ENCODE results near the gene TMEM44. TPM values are rescaled to one million over a fixed set of nuclear protein-coding genes. Genes with fewer than 3 reads are reported as not detected.
"Not testable (repeated sequence)": the region's sequence is repeated elsewhere in the genome, so short reads cannot be mapped to it uniquely, and the experiment has no call there.

TMEM44 gene
- total RNA-seq, 1 donor from 2014 or later: 9.4 TPM

DNA sequence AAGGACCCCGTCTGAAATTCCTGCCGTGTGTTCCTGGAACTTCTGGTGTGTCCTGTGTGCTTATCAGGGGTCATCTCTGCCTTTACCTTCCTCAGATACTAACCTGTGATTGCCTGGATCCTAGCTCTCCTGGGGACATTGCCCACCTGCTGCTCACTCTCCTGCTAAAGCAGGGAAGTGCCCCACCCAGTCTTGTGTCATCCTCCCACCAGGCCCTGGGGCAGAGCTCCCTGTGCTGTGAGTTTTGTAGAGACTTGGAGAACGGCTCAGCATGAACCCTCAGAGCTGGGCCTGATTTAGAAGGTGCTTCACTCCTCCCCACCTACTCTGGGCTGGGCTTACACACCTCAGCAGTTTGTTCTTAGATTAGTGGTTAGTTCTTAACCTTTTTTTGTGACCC is 3.8 kb upstream of the TMEM44 start:
- intact Hi-C loops (cut with micrococcal nuclease): no loop called here
- no peak for DNase-seq (ENCODE audit: low spot score)

GRCh38 chr3:194632809-194633348 is 340 bp downstream of the TMEM44 start:
- H3K36me3 Mint-ChIP-seq (ENCODE audit: low read depth): peaks cover 15% of the 10 kb centered on the region
- H3K9me3 Mint-ChIP-seq: no peaks in the 10 kb centered on the region
- peak overlapping the region; percentile 82 for H3K4me3 Mint-ChIP-seq (ENCODE audit: low read depth)
- H3K27me3 Mint-ChIP-seq (ENCODE audit: low read depth): no peaks in the 10 kb centered on the region
- H3K4me1 Mint-ChIP-seq (ENCODE audit: low read depth): no peaks in the 10 kb centered on the region
- H3K27ac Mint-ChIP-seq: no peak overlapping the region
- DNase-seq (ENCODE audit: low spot score): peak; percentile 12
- intact Hi-C loops (cut with micrococcal nuclease): loop anchor here (5.0 kb wide), 2 partner anchors 41 to 236 kb away; partner anchors contain the start of gene GP5

More for the DNA sequence above, 3.8 kb upstream of the TMEM44 start:
- Mint-ChIP-seq H3K27me3 (ENCODE audit: low read depth) (no peaks in the 10 kb centered on the region), H3K4me3 (ENCODE audit: low read depth) (no peak overlapping the region), H3K4me1 (ENCODE audit: low read depth) (peaks cover 3% of the 10 kb centered on the region), H3K36me3 (ENCODE audit: low read depth) (peaks cover 23% of the 10 kb centered on the region), H3K9me3 (no peaks in the 10 kb centered on the region), H3K27ac (no peak overlapping the region)

DNA sequence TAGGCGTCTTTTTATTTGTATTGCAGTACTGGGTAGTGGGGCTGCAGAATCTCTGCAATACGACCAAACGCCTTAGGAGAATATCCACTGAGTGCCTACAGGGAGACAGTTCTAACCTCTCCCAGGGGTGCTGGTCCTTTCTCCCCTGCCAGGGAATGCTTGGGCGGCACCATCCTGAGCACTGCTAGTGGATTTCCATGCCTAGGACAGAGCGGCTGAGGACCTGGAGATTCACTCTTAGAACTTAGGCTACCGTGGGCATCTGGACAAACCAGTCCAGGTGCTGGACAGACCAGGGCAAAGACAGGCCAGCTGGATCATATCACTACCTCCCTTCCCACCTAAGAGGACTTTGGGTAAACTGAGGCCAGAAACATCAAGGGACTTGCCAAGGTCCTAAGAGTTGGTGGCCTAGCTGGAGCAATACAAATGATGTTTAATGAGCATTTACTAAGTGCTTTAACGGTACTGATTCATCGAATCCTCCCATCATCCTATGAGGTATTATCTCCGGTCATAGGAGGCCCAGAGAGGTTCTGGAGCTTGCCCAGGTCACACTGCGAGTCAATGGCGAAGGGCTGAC is 902 bp downstream of the TMEM44 start:
- H3K9me3 Mint-ChIP-seq: no peaks in the 10 kb centered on the region
- intact Hi-C loops (cut with micrococcal nuclease): loop anchor here (5.0 kb wide), 2 partner anchors 40 to 235 kb away; partner anchors contain the start of gene GP5
- H3K4me3 Mint-ChIP-seq (ENCODE audit: low read depth): peak overlapping the region; percentile 82
- H3K27ac Mint-ChIP-seq: no peak overlapping the region
- H3K27me3 Mint-ChIP-seq (ENCODE audit: low read depth): no peaks in the 10 kb centered on the region
- DNase-seq (ENCODE audit: low spot score): no peak
- H3K36me3 Mint-ChIP-seq (ENCODE audit: low read depth): peaks cover 16% of the 10 kb centered on the region
- H3K4me1 Mint-ChIP-seq (ENCODE audit: low read depth): no peaks in the 10 kb centered on the region

- Mint-ChIP-seq H3K27me3 (ENCODE audit: low read depth) (no peaks in the 10 kb centered on the region), H3K9me3 (no peaks in the 10 kb centered on the region), H3K4me1 (ENCODE audit: low read depth) (no peaks in the 10 kb centered on the region), H3K27ac (no peak overlapping the region), H3K4me3 (ENCODE audit: low read depth) (peak overlapping the region; percentile 82), H3K36me3 (ENCODE audit: low read depth) (peaks cover 18% of the 10 kb centered on the region)
- DNase-seq (ENCODE audit: low spot score): no peak
- intact Hi-C loops (cut with micrococcal nuclease): loop anchor here (5.0 kb wide), 2 partner anchors 39 to 234 kb away; partner anchors contain the start of gene GP5
These were observed 1.5 kb downstream of the TMEM44 start for GRCh38 chr3:194631696-194632095.

DNA sequence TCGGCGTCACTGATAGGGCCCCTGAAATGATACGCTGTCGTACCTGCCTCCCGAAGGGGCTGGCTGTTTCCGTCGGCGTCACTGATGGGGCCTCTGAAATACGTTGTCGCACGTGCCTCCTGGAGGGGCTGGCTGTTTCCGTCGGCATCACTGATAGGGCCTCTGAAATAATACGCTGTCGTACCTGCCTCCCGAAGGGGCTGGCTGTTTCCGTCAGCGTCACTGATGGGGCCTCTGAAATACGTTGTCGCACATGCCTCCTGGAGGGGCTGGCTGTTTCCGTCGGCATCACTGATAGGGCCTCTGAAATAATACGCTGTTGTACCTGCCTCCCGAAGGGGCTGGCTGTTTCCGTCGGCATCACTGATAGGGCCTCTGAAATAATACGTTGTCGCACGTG is 2.5 kb downstream of the TMEM44 start:
- not testable (repeated sequence) for H3K9me3 Mint-ChIP-seq; H3K4me3 Mint-ChIP-seq (ENCODE audit: low read depth); H3K4me1 Mint-ChIP-seq (ENCODE audit: low read depth); H3K27ac Mint-ChIP-seq; DNase-seq (ENCODE audit: low spot score); H3K27me3 Mint-ChIP-seq (ENCODE audit: low read depth)
- peaks cover 18% of the 10 kb centered on the region for H3K36me3 Mint-ChIP-seq (ENCODE audit: low read depth)
- intact Hi-C loops (cut with micrococcal nuclease): loop anchor here (5.0 kb wide), 2 partner anchors 38 to 233 kb away; partner anchors contain the start of gene GP5

GRCh38 chr3:194624956-194625355 is 8.3 kb downstream of the TMEM44 start:
- H3K27ac Mint-ChIP-seq: no peak overlapping the region
- peaks cover 12% of the 10 kb centered on the region for H3K36me3 Mint-ChIP-seq (ENCODE audit: low read depth)
- H3K4me3 Mint-ChIP-seq (ENCODE audit: low read depth): no peak overlapping the region
- intact Hi-C loops (cut with micrococcal nuclease): no loop called here
- no peaks in the 10 kb centered on the region for H3K4me1 Mint-ChIP-seq (ENCODE audit: low read depth)
- H3K27me3 Mint-ChIP-seq (ENCODE audit: low read depth): no peaks in the 10 kb centered on the region
- DNase-seq (ENCODE audit: low spot score): no peak
- H3K9me3 Mint-ChIP-seq: no peaks in the 10 kb centered on the region

GRCh38 chr3:194623449-194624290 is 9.5 kb downstream of the TMEM44 start:
- Mint-ChIP-seq H3K36me3 (ENCODE audit: low read depth) (peaks cover 10% of the 10 kb centered on the region), H3K27me3 (ENCODE audit: low read depth) (no peaks in the 10 kb centered on the region), H3K9me3 (no peaks in the 10 kb centered on the region), H3K4me3 (ENCODE audit: low read depth) (no peak overlapping the region), H3K27ac (no peak overlapping the region), H3K4me1 (ENCODE audit: low read depth) (no peaks in the 10 kb centered on the region)
- no peak for DNase-seq (ENCODE audit: low spot score)
- intact Hi-C loops (cut with micrococcal nuclease): no loop called here

- Mint-ChIP-seq H3K4me3 (ENCODE audit: low read depth) (no peak overlapping the region), H3K27ac (no peak overlapping the region), H3K9me3 (no peaks in the 10 kb centered on the region), H3K27me3 (ENCODE audit: low read depth) (no peaks in the 10 kb centered on the region), H3K4me1 (ENCODE audit: low read depth) (no peaks in the 10 kb centered on the region), H3K36me3 (ENCODE audit: low read depth) (peaks cover 3% of the 10 kb centered on the region)
- intact Hi-C loops (cut with micrococcal nuclease): no loop called here
- DNase-seq (ENCODE audit: low spot score): no peak
These were observed 10.4 kb downstream of the TMEM44 start for GRCh38 chr3:194622621-194623340.

- Mint-ChIP-seq H3K9me3 (no peaks in the 10 kb centered on the region), H3K36me3 (ENCODE audit: low read depth) (no peaks in the 10 kb centered on the region), H3K27me3 (ENCODE audit: low read depth) (no peaks in the 10 kb centered on the region), H3K4me1 (ENCODE audit: low read depth) (no peaks in the 10 kb centered on the region), H3K4me3 (ENCODE audit: low read depth) (no peak overlapping the region), H3K27ac (no peak overlapping the region)
- DNase-seq (ENCODE audit: low spot score): no peak
- intact Hi-C loops (cut with micrococcal nuclease): no loop called here
These were observed 11.3 kb downstream of the TMEM44 start for GRCh38 chr3:194621947-194622346.

- Mint-ChIP-seq H3K4me1 (ENCODE audit: low read depth) (no peaks in the 10 kb centered on the region), H3K27ac (no peak overlapping the region)
These were observed 13.0 kb downstream of the TMEM44 start for GRCh38 chr3:194620196-194620595.

DNA sequence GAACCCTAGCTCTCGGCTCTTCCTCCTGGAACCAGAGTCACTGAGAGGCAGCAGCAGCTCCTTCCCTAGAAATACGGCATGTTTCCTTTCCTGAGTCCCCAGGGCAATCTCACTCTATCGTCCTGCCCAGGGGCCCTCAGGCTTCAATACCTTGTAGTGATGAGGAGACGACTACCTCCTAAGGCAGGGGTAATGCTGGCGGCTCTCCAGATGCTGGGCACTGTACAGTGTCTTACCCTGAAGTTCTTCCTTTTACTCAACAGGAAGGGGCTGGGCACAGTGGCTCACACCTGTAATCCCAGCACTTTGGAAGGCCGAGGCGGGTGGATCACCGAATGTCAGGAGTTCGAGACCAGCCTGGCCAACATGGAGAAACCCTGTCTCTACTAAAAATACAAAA is 13.5 kb downstream of the TMEM44 start:
- H3K27ac Mint-ChIP-seq: no peak overlapping the region

More at GRCh38 chr3:194620196-194620595, 13.0 kb downstream of the TMEM44 start:
- intact Hi-C loops (cut with micrococcal nuclease): no loop called here
- Mint-ChIP-seq H3K4me3 (ENCODE audit: low read depth) (no peak overlapping the region), H3K27me3 (ENCODE audit: low read depth) (no peaks in the 10 kb centered on the region), H3K9me3 (no peaks in the 10 kb centered on the region), H3K36me3 (ENCODE audit: low read depth) (no peaks in the 10 kb centered on the region)
- no peak for DNase-seq (ENCODE audit: low spot score)

GRCh38 chr3:194618858-194619608 is 14.2 kb downstream of the TMEM44 start:
- intact Hi-C loops (cut with micrococcal nuclease): no loop called here
- Mint-ChIP-seq H3K9me3 (no peaks in the 10 kb centered on the region), H3K4me3 (ENCODE audit: low read depth) (no peak overlapping the region), H3K36me3 (ENCODE audit: low read depth) (no peaks in the 10 kb centered on the region), H3K4me1 (ENCODE audit: low read depth) (no peaks in the 10 kb centered on the region), H3K27ac (no peak overlapping the region), H3K27me3 (ENCODE audit: low read depth) (no peaks in the 10 kb centered on the region)
- no peak for DNase-seq (ENCODE audit: low spot score)

More for the DNA sequence above, 13.5 kb downstream of the TMEM44 start:
- H3K4me3 Mint-ChIP-seq (ENCODE audit: low read depth): no peak overlapping the region
- no peaks in the 10 kb centered on the region for H3K27me3 Mint-ChIP-seq (ENCODE audit: low read depth)
- H3K4me1 Mint-ChIP-seq (ENCODE audit: low read depth): no peaks in the 10 kb centered on the region
- intact Hi-C loops (cut with micrococcal nuclease): no loop called here
- no peak for DNase-seq (ENCODE audit: low spot score)
- no peaks in the 10 kb centered on the region for H3K9me3 Mint-ChIP-seq
- H3K36me3 Mint-ChIP-seq (ENCODE audit: low read depth): no peaks in the 10 kb centered on the region

Measured in activated T-helper 2 cell treated with anti-CD3 and anti-CD28 coated beads, Interferon-gamma antibody, Interleukin-2, Interleukin-4, amounts not matched to agents 10 μg/mL and 5 μg/mL and 100 μg/mL, durations not matched to agents 14 hours and 24 hours and 36 hours (primary cell).